Esophagus muscularis mucosa (tissue), 4 donors: Measurements from ENCODE around the gene DCK. TPM values are rescaled to one million over a fixed set of nuclear protein-coding genes. Genes with fewer than 3 reads are reported as not detected.
A peak's percentile ranks its signal among the peaks of the same experiment; 100 is the strongest.

Experiments
- DNase-seq: peaks from one replicate; pipeline ENCODE4 v3.0.0-alpha.2; 2017; ENCODE audit errors: extremely low spot score
- H3K27ac ChIP-seq, 4 donors: fragments of 200-600 bp; sonication (generic); replicated peaks in 1 of 4; 1 replicate in 3 of 4; 2 replicates in 1 of 4; pipeline ENCODE4 v1.5.1; 2016 to 2019; ENCODE audit warnings: mild to moderate bottlenecking in 1 of 4
- H3K27me3 ChIP-seq, 4 donors: fragments of 200-600 bp; sonication (generic); one replicate each; pipeline versions ENCODE4 v1.5.1 to v1.6.0; 2016 to 2019
- H3K36me3 ChIP-seq, 4 donors: fragments of 200-600 bp; sonication (generic); one replicate each; pipeline ENCODE4 v1.5.1; 2016 to 2019
- H3K4me1 ChIP-seq, 4 donors: fragments of 200-600 bp; sonication (generic); one replicate each; pipeline ENCODE4 v1.5.1; 2016 to 2019
- H3K4me3 ChIP-seq, 4 donors: fragments of 200-600 bp; sonication (generic); 1 replicate in 2 of 4; 2 replicates in 2 of 4; pipeline ENCODE4 v1.5.1; 2016 to 2019; ENCODE audit warnings: mild to moderate bottlenecking in 4 of 4, moderate library complexity in 1 of 4
- H3K9me3 ChIP-seq, 4 donors: fragments of 200-600 bp; sonication (generic); 1 replicate in 3 of 4; 2 replicates in 1 of 4; pipeline ENCODE4 v1.5.1; 2016 to 2019
- CTCF ChIP-seq, 3 experiments: fragments of 200-600 bp in 2 of 3; fragments of 450-650 bp in 1 of 3; sonication (generic) in 2 of 3; IDR thresholded peaks; one replicate each; pipeline ENCODE4 v1.5.1; 2017 to 2019; ENCODE audit warnings: antibody characterized with exemption in 3 of 3, mild to moderate bottlenecking in 2 of 3, moderate library complexity in 1 of 3
- EP300 ChIP-seq: sonication (generic); formaldehyde crosslinking; IDR thresholded peaks from one replicate; pipeline ENCODE4 v1.6.1; 2017; ENCODE audit warnings: antibody characterized with exemption
- POLR2A ChIP-seq: fragments of 450-650 bp; IDR thresholded peaks from one replicate; pipeline ENCODE4 v1.6.1; 2017; ENCODE audit warnings: antibody characterized with exemption, moderate library complexity, mild to moderate bottlenecking, low read depth
- POLR2AphosphoS5 ChIP-seq, 2 donors: sonication (generic); formaldehyde crosslinking; IDR thresholded peaks; one replicate each; pipeline ENCODE4 v1.6.1; 2017; ENCODE audit warnings: antibody characterized with exemption in 2 of 2
- WGBS: methylation state at CpG from one replicate; pipeline ENCODE4 v1.1.5; 2018; 5-methylcytosine and 5-hydroxymethylcytosine counted together
- intact Hi-C: fragments of 100-400 bp; cut with DNase I; formaldehyde crosslinking; loops from one replicate; pipeline ENCODE4 v1.15.1; 2023
- total RNA-seq, 4 donors: library from RNA; depleted of rRNA; stranded (reverse); fragments of >200 nt; gene quantifications; one replicate each; pipeline versions ENCODE4 v1.1.0 to v1.2.1, GENCODE V29; 2016

DCK gene
- 10 to 100 TPM; 13.7 to 16.8 (median 14.8) TPM for total RNA-seq

DNA sequence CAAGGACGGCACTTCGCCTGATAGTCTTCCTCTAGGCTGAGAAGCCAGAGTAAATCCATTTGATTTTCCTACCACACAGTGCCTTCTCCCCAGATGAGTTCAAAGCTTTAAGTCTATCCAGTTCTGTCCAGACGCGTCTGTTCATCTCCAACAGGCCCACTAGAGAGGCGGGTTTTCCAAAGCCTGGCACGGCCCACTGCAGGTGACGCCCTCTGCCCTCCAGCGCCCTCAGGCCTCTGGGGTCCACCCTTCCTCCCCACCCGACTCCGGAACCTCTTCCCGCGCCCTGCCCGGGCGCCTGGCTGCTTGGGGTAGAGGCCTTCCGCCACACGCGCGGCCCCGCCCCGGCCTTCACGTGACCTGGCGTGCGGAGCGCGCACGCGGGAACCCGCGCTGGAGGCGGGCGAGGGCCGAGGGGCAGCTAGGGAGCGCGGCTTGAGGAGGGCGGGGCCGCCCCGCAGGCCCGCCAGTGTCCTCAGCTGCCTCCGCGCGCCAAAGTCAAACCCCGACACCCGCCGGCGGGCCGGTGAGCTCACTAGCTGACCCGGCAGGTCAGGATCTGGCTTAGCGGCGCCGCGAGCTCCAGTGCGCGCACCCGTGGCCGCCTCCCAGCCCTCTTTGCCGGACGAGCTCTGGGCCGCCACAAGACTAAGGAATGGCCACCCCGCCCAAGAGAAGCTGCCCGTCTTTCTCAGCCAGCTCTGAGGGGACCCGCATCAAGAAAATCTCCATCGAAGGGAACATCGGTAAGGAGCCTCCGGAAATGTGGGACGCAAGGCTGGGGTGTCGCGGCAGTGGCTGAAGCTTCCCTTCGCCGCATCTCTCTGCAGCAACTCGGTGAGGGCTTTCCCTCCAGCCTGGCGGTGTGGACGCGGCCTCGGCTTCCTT lies at the start of gene DCK:
TSS of gene DCK (plus strand) at position 469 of the 888 bp plus-strand sequence. CDS start at position 656, 187 bp downstream.
- intact Hi-C loops = loop anchor here (5.0 to 10.0 kb wide), 3 partner anchors 91 to 289 kb away; partner anchors contain the start of genes GRSF1 and MOB1B
- Histone ChIP-seq H3K36me3 (peaks cover 0 to 4% (median 1%) of the 10 kb centered on the region in 4 donors), H3K4me1 (peaks cover 11 to 47% (median 38%) of the 10 kb centered on the region in 4 donors), H3K9me3 (no peaks in the 10 kb centered on the region), H3K4me3 (peak within 1 kb of the TSS; percentile 78 to 88 (median 80)), H3K27ac (peak within 1 kb of the TSS; percentile 85 to 90 (median 87)), H3K27me3 (no peaks in the 10 kb centered on the region)
- WGBS = 1% methylated on average over 21 of the region's 74 CpGs
- peak; percentile 83 to 85 for TF ChIP-seq POLR2AphosphoS5 (IDR thresholded peaks at IDR 0.05)
- TF ChIP-seq EP300 = no peak
- DNase-seq = peak; percentile 97

DNA sequence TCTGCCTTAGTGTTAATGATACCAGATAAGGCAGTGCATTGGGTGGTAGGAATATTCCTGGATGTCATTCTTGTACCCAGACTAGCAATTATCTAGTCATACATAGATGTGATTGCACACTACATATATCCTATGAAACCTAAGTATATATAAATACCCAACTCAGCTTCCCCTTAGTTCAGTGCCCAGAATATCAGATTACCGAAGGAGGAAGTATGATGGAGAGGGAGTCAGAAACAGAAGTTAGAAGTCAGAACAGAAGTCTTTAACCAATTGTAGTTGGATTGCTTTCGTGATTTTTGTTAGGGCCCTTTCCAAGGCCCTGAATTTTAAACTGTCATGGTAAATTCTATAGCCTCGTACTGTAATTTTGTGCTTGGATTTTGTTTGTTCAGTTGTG lies 48.4 kb upstream of the DCK start:
- Histone ChIP-seq H3K27me3 (no peaks in the 10 kb centered on the region), H3K9me3 (no peaks in the 10 kb centered on the region), H3K36me3 (no peaks in the 10 kb centered on the region), H3K27ac (no peak overlapping the region), H3K4me1 (peaks cover 0 to 16% (median 3%) of the 10 kb centered on the region in 4 donors), H3K4me3 (no peak overlapping the region)
- TF ChIP-seq POLR2A (no peak), CTCF (IDR thresholded peaks at IDR 0.05) (no peak), POLR2AphosphoS5 (IDR thresholded peaks at IDR 0.05) (no peak), EP300 (no peak)
- no peak for DNase-seq
- WGBS = 47% methylated on average over 3 of the region's 3 CpGs
- intact Hi-C loops = no loop called here

DNA sequence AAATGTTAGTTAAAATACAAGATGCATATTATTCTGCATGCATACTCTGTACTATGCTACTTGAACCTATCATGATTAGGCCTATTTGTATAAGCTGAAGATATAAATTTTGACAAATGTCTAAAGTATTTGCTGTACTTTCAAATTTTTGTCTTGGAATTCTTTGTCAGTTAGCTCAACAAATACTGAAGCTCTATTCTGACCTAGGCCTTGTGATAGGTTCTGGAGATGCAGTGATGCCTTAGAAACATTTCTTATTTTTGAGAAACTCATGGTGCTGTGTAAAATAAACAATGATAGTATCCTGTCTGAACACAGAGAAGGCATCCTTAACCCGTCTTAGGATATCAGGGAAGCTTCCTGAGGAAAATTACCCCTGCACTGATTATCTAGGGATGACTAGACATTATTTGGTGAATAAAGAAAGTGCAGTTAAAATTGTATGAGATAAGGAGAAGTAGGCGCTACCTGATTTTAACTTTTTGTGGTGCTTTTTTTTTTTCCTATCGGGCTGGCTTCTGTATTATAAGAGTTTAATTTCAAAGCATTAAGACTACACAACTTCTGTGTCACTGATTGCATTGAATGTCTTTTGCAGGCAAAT lies 47.9 kb upstream of the DCK start:
- no peak for DNase-seq
- 86% methylated on average over 3 of the region's 3 CpGs for WGBS
- Histone ChIP-seq H3K27ac (no peak overlapping the region), H3K27me3 (no peaks in the 10 kb centered on the region), H3K4me1 (peaks cover 0 to 16% (median 3%) of the 10 kb centered on the region in 4 donors), H3K36me3 (no peaks in the 10 kb centered on the region), H3K9me3 (no peaks in the 10 kb centered on the region), H3K4me3 (no peak overlapping the region)
- intact Hi-C loops = no loop called here
- TF ChIP-seq POLR2AphosphoS5 (IDR thresholded peaks at IDR 0.05) = no peak
- TF ChIP-seq POLR2A = no peak
- TF ChIP-seq CTCF (IDR thresholded peaks at IDR 0.05) = no peak
- TF ChIP-seq EP300 = no peak

- 77% methylated on average over 4 of the region's 4 CpGs for WGBS
- H3K27me3 ChIP-seq = no peaks in the 10 kb centered on the region
- H3K9me3 ChIP-seq = no peaks in the 10 kb centered on the region
- H3K36me3 ChIP-seq = no peaks in the 10 kb centered on the region
- no peak for DNase-seq
- H3K4me3 ChIP-seq = no peak overlapping the region
- intact Hi-C loops = no loop called here
- H3K4me1 ChIP-seq = peaks cover 0 to 16% (median 3%) of the 10 kb centered on the region in 4 donors
- no peak overlapping the region for H3K27ac ChIP-seq
- no peak for TF ChIP-seq EP300
- no peak for TF ChIP-seq CTCF (IDR thresholded peaks at IDR 0.05)
- TF ChIP-seq POLR2AphosphoS5 (IDR thresholded peaks at IDR 0.05) = no peak
- no peak for TF ChIP-seq POLR2A
Observed at GRCh38 chr4:70946939-70947338, 46.5 kb upstream of the DCK start.

DNA sequence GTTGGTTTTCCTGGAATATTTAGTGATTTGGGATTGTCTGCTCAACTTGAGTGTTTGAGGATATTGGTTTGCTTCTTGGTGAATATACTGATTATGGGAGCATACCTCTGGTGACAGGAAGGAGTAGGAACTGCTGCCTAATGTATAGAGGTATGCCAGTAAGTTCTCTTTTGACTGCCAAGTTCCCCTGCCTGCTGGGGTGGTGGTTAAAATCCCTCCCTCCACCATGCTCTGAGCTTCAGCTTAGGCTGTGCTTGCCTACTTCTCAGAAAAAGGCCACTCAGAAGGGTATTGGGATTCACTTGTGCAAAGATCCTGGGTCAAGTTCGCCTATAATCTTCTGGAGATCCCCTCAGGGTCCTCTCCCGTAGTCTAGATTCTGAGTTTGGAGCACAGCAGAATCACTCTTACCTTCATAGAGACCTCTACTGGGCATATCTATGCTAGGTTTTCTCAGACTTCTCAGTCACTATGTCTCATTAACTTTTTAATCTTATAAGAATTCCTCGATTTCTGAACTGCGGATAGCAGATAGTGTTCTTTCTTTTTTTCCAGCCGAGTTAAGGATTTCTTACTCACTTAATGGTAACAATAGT lies 44.7 kb upstream of the DCK start:
- DNase-seq = no peak
- TF ChIP-seq POLR2AphosphoS5 (IDR thresholded peaks at IDR 0.05) (no peak), EP300 (no peak), POLR2A (no peak), CTCF (IDR thresholded peaks at IDR 0.05) (no peak)
- no peaks in the 10 kb centered on the region for H3K27me3 ChIP-seq
- H3K9me3 ChIP-seq = no peaks in the 10 kb centered on the region
- 81% methylated on average over 5 of the region's 5 CpGs for WGBS
- H3K27ac ChIP-seq = no peak overlapping the region
- peaks cover 0 to 16% (median 3%) of the 10 kb centered on the region in 4 donors for H3K4me1 ChIP-seq
- no peak overlapping the region for H3K4me3 ChIP-seq
- H3K36me3 ChIP-seq = no peaks in the 10 kb centered on the region
- intact Hi-C loops = no loop called here
